Spleen (tissue), 7 donors: ENCODE measurements around the gene F8A1.

Source experiments
- POLR2A ChIP-seq, 3 donors: fragments of 450-650 bp; IDR thresholded peaks; one replicate each; pipeline ENCODE4 v1.5.1; 2017; ENCODE audit warnings: antibody characterized with exemption in 3 of 3, mild to moderate bottlenecking in 1 of 3
- POLR2AphosphoS5 ChIP-seq, 3 donors: sonication (generic); formaldehyde crosslinking; IDR thresholded peaks; one replicate each; pipeline ENCODE4 v1.5.1; 2017; ENCODE audit warnings: antibody characterized with exemption in 3 of 3
- TF ChIP-seq, protein P1 (sequence below), 11 experiments: fragments of 200-600 bp in 7 of 11; fragments of 450-650 bp in 4 of 11; sonication (generic) in 4 of 11; IDR thresholded peaks in 8 of 11; conservative IDR thresholded peaks in 3 of 11; 1 replicate in 7 of 11; 2 replicates in 4 of 11; pipeline versions ENCODE4 v1.4.0 to v1.8.0; 2016 to 2021; ENCODE audit warnings: antibody characterized with exemption in 11 of 11, inconsistent platforms in 4 of 11, mild to moderate bottlenecking in 1 of 11
- donor health status: DM: no; HTN: no; CAD: no; lungs with moderate emphysema.
- donor health status: DM: no; HTN: no; CAD: no.
- donor health status: DM: no; HTN: no; CAD: no.

DNA sequence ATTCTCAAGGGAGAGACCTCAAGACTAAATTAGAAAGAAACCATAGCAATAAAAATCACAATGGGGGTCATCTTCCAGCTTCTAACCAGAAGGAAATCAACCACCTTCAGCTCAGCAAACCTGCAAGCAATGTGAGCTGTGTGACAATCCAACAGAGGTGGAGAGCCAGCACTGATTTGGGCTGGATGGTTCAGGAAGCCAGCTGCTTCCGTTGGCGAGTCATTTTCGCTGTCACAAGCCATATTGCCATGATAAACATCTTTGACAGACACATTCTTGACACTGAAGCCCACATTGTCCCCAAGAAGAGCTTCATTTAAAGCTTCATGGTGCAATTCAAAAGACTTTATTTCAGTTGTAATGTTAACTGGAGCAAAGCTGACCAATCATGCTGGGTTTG, 22.7 kb downstream of the F8A1 start:
- TF ChIP-seq POLR2AphosphoS5 (IDR thresholded peaks at IDR 0.05) = no peak
- TF ChIP-seq, protein P1, sequence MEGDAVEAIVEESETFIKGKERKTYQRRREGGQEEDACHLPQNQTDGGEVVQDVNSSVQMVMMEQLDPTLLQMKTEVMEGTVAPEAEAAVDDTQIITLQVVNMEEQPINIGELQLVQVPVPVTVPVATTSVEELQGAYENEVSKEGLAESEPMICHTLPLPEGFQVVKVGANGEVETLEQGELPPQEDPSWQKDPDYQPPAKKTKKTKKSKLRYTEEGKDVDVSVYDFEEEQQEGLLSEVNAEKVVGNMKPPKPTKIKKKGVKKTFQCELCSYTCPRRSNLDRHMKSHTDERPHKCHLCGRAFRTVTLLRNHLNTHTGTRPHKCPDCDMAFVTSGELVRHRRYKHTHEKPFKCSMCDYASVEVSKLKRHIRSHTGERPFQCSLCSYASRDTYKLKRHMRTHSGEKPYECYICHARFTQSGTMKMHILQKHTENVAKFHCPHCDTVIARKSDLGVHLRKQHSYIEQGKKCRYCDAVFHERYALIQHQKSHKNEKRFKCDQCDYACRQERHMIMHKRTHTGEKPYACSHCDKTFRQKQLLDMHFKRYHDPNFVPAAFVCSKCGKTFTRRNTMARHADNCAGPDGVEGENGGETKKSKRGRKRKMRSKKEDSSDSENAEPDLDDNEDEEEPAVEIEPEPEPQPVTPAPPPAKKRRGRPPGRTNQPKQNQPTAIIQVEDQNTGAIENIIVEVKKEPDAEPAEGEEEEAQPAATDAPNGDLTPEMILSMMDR (IDR thresholded peaks at IDR 0.05 in 8 of 11, conservative IDR thresholded peaks at IDR 0.05 in 3 of 11) = no peak
- TF ChIP-seq POLR2A (IDR thresholded peaks at IDR 0.05) = no peak
